ENCODE measurements around the gene TAS2R19. TPM values are rescaled to one million over a fixed set of nuclear protein-coding genes. Genes with fewer than 3 reads are reported as not detected.

TAS2R19 gene
- total RNA-seq, 1 donor from 2014 or later = 1.4 TPM

GRCh38 chr12:11015775-11016430 lies 6.5 kb downstream of the TAS2R19 start:
- Mint-ChIP-seq H3K27ac (ENCODE audit: unreplicated experiment) (no peak overlapping the region), H3K4me3 (ENCODE audit: unreplicated experiment) (no peak overlapping the region), H3K27me3 (ENCODE audit: low read depth) (no peaks in the 10 kb centered on the region), H3K4me1 (ENCODE audit: low read depth) (no peaks in the 10 kb centered on the region), H3K9me3 (ENCODE audit: low read depth) (no peaks in the 10 kb centered on the region), H3K36me3 (ENCODE audit: low read depth) (no peaks in the 10 kb centered on the region)
- DNase-seq (ENCODE audit: low spot score) = no peak
- no peak for TF ChIP-seq CTCF (IDR thresholded peaks at IDR 0.05)

- Mint-ChIP-seq H3K27ac (ENCODE audit: unreplicated experiment) (no peak overlapping the region), H3K9me3 (ENCODE audit: low read depth) (no peaks in the 10 kb centered on the region), H3K4me3 (ENCODE audit: unreplicated experiment) (no peak overlapping the region), H3K36me3 (ENCODE audit: low read depth) (no peaks in the 10 kb centered on the region), H3K4me1 (ENCODE audit: low read depth) (no peaks in the 10 kb centered on the region), H3K27me3 (ENCODE audit: low read depth) (no peaks in the 10 kb centered on the region)
- no peak for TF ChIP-seq CTCF (IDR thresholded peaks at IDR 0.05)
- no peak for DNase-seq (ENCODE audit: low spot score)
Observed at GRCh38 chr12:11014234-11014633, 8.2 kb downstream of the TAS2R19 start.

- no peak overlapping the region for H3K4me3 Mint-ChIP-seq (ENCODE audit: unreplicated experiment)
- no peaks in the 10 kb centered on the region for H3K9me3 Mint-ChIP-seq (ENCODE audit: low read depth)
- H3K27me3 Mint-ChIP-seq (ENCODE audit: low read depth) = no peaks in the 10 kb centered on the region
- no peak for TF ChIP-seq CTCF (IDR thresholded peaks at IDR 0.05)
- no peaks in the 10 kb centered on the region for H3K4me1 Mint-ChIP-seq (ENCODE audit: low read depth)
- H3K36me3 Mint-ChIP-seq (ENCODE audit: low read depth) = no peaks in the 10 kb centered on the region
- H3K27ac Mint-ChIP-seq (ENCODE audit: unreplicated experiment) = no peak overlapping the region
- DNase-seq (ENCODE audit: low spot score) = no peak
Observed at GRCh38 chr12:11007608-11008007, 14.8 kb downstream of the TAS2R19 start.

- H3K36me3 Mint-ChIP-seq (ENCODE audit: low read depth) = peaks cover 10% of the 10 kb centered on the region
- TF ChIP-seq CTCF (IDR thresholded peaks at IDR 0.05) = no peak
- no peak within 1 kb of the TSS for H3K4me3 Mint-ChIP-seq (ENCODE audit: unreplicated experiment)
- no peak within 1 kb of the TSS for H3K27ac Mint-ChIP-seq (ENCODE audit: unreplicated experiment)
- H3K27me3 Mint-ChIP-seq (ENCODE audit: low read depth) = no peaks in the 10 kb centered on the region
- peaks cover 4% of the 10 kb centered on the region for H3K9me3 Mint-ChIP-seq (ENCODE audit: low read depth)
- DNase-seq (ENCODE audit: low spot score) = no peak
- no peaks in the 10 kb centered on the region for H3K4me1 Mint-ChIP-seq (ENCODE audit: low read depth)
Observed at GRCh38 chr12:10998204-10998603, 24.2 kb downstream of the TAS2R19 start, which contains the start of gene TAS2R20. Gene TAS2R20, minus strand, starts transcription at chr12:10998304. Its CDS starts 429 bp downstream, at chr12:10997875.

GRCh38 chr12:10994307-10994706 lies 28.1 kb downstream of the TAS2R19 start:
- no peaks in the 10 kb centered on the region for H3K4me1 Mint-ChIP-seq (ENCODE audit: low read depth)
- peaks cover 19% of the 10 kb centered on the region for H3K36me3 Mint-ChIP-seq (ENCODE audit: low read depth)
- no peak for DNase-seq (ENCODE audit: low spot score)
- no peak overlapping the region for H3K27ac Mint-ChIP-seq (ENCODE audit: unreplicated experiment)
- peaks cover 11% of the 10 kb centered on the region for H3K9me3 Mint-ChIP-seq (ENCODE audit: low read depth)
- TF ChIP-seq CTCF (IDR thresholded peaks at IDR 0.05) = no peak
- H3K27me3 Mint-ChIP-seq (ENCODE audit: low read depth) = no peaks in the 10 kb centered on the region
- no peak overlapping the region for H3K4me3 Mint-ChIP-seq (ENCODE audit: unreplicated experiment)

Data from chondrocyte (in vitro differentiated cells).